Fibroblast of the aortic adventitia (primary cell): ENCODE results near the gene CACNA2D3. TPM values are rescaled to one million over a fixed set of nuclear protein-coding genes. Genes with fewer than 3 reads are reported as not detected.

ENCODE experiments used
- DNase-seq: peaks from one replicate; pipeline ENCODE4 v3.0.0-alpha.2; 2010; ENCODE audit warnings: low read depth
- H3K4me3 ChIP-seq: 2 replicates; pipeline ENCODE4 v1.5.1; 2011; ENCODE audit warnings: low read depth, mild to moderate bottlenecking, control low read depth, low read length, moderate library complexity
- CTCF ChIP-seq: IDR thresholded peaks from 2 replicates; pipeline ENCODE4 v1.5.1; 2011; ENCODE audit warnings: mild to moderate bottlenecking, low read length, control low read depth, inconsistent platforms; ENCODE audit not compliant: insufficient read depth
- total RNA-seq: library from RNA; depleted of rRNA; stranded (reverse); fragments of >200 nt; gene quantifications from 2 replicates; pipeline ENCODE4 v1.2.3, GENCODE V29; 2012; ENCODE audit warnings: low replicate concordance

The CACNA2D3 gene
- total RNA-seq, 1 donor = 0.45 TPM

- TF ChIP-seq CTCF = no peak
- H3K4me3 ChIP-seq = no peak overlapping the region
- DNase-seq = no peak
These were observed 222.4 kb downstream of the CACNA2D3 start for GRCh38 chr3:54344601-54345231.

DNA sequence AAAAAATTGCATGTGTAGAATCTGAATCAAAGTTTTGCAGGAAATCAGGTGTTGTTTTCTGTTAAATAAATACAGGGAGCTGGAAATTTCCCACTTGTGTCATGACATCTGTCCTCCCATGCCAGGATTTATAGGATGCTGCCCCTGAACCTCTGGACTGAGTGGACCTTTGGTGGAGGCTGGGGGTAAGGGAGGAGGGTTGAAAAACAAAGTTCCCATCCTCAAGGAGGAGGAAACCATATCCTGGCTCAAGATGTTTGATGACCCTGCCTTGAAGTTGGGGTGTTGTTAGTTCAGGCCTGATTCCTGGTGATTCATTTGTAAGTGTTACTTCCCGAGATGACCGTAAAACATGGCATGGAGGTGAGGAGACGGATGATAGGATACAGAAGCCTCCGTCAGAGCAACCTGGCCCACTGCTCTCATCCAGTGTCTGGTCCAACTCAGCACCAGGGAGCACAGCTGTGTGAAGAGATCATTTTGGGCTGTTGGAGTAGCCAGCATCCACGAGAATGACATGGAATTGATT lies 223.6 kb downstream of the CACNA2D3 start:
- no peak for DNase-seq

GRCh38 chr3:54347060-54347459 lies 224.7 kb downstream of the CACNA2D3 start:
- DNase-seq = no peak
- no peak for TF ChIP-seq CTCF
- H3K4me3 ChIP-seq = no peak overlapping the region

More for the DNA sequence above, 223.6 kb downstream of the CACNA2D3 start:
- no peak for TF ChIP-seq CTCF
- H3K4me3 ChIP-seq = no peak overlapping the region

DNA sequence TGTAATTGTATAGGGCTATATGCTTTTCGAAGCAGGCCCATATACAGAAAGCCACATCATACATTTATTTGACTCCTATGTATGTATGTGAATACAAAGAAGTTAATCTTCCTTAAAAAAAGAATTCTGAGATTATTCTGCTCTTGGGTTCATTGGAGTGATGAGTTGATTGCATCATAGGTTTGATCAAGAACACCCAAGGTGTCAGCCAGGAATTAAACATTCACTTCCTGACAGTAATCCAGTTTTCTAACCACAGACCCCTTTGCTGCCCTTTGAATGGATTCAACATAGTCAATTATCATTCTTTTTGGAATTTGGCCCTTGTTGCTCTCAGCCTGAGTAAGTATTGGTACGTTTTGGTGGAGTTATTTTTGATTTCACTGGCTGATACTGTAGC lies 225.6 kb downstream of the CACNA2D3 start:
- no peak for DNase-seq
- TF ChIP-seq CTCF = no peak
- no peak overlapping the region for H3K4me3 ChIP-seq

- DNase-seq = no peak
- TF ChIP-seq CTCF = no peak
- no peak overlapping the region for H3K4me3 ChIP-seq
These were observed 226.9 kb downstream of the CACNA2D3 start for GRCh38 chr3:54349231-54349652.

DNA sequence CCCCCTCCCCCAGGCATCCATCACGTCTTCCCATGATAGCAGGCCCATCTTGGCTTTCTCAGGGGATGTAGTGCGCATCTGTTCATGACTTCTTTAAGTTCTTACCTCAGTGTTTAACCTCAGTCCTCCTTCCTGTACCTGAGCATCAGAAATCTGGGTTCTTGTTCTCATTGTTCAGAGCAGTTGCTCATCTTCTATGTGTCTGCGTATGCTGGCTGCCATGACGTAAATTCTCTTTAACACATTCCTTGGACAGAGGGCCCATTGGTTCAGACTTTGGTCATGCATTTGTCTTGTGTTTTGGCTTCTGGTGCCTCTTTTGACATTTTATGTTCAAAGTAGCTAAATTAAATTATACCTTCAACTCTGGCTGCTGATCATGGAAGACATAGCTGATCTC lies 227.3 kb downstream of the CACNA2D3 start:
- no peak for DNase-seq
- no peak for TF ChIP-seq CTCF
- H3K4me3 ChIP-seq = no peak overlapping the region

DNA sequence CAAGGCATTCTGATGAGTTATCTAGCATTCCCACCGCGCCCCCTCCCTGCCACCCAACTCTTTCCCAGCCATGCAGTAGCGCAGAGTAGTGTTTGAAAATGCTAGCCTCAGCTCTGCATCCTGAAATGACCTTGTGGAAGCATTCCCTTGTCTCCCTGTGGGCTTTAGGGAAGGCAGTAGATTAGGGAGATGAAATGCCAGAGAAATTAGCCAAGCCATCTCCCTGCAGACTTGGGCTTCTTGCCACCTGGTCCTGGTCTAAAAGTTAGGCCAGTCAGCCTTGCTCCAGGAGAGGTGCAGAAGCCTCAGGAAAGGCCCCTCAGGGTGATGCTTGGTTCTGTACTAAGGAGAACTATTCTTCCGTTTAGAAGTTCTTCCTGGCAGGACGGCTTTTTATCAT lies 231.2 kb downstream of the CACNA2D3 start:
- H3K4me3 ChIP-seq = no peak overlapping the region
- TF ChIP-seq CTCF = no peak
- DNase-seq = no peak
